Ovary (tissue), 3 donors: ENCODE data around the gene C16orf92.

ENCODE experiments used
- CTCF ChIP-seq, 3 donors: fragments of 450-650 bp in 2 of 3; fragments of 200-600 bp in 1 of 3; IDR thresholded peaks; one replicate each; pipeline versions ENCODE4 v1.5.1 to v1.8.0; 2016 to 2022; ENCODE audit warnings: antibody characterized with exemption in 3 of 3, mild to moderate bottlenecking in 1 of 3
- EP300 ChIP-seq: sonication (generic); formaldehyde crosslinking; IDR thresholded peaks from one replicate; pipeline ENCODE4 v1.6.1; 2017; ENCODE audit warnings: antibody characterized with exemption
- POLR2A ChIP-seq: fragments of 450-650 bp; IDR thresholded peaks from one replicate; pipeline ENCODE4 v1.6.1; 2017; ENCODE audit warnings: antibody characterized with exemption, mild to moderate bottlenecking, moderate library complexity
- donor health status: DM: no; HTN: no; CAD: no.

GRCh38 chr16:30046178-30046577 lies 23.2 kb downstream of the C16orf92 start:
- TF ChIP-seq POLR2A (no peak), CTCF (IDR thresholded peaks at IDR 0.05) (no peak), EP300 (no peak)
